ENCODE data around the gene LYPD3. TPM values are rescaled to one million over a fixed set of nuclear protein-coding genes. Genes with fewer than 3 reads are reported as not detected.
A peak's percentile ranks its signal among the peaks of the same experiment; 100 is the strongest.

LYPD3 gene
- total RNA-seq, 1 donor from 2014 or later: 0.33 TPM

GRCh38 chr19:43505941-43506340, 40.5 kb upstream of the LYPD3 start:
- Histone ChIP-seq H3K4me3 (ENCODE audit: low read depth, low read length) (no peak overlapping the region), H3K36me3 (ENCODE audit: control insufficient read depth, insufficient read depth, low read length) (no peaks in the 10 kb centered on the region), H3K27me3 (ENCODE audit: control insufficient read depth, insufficient read depth, low read length) (no peaks in the 10 kb centered on the region)
- TF ChIP-seq, protein P1, sequence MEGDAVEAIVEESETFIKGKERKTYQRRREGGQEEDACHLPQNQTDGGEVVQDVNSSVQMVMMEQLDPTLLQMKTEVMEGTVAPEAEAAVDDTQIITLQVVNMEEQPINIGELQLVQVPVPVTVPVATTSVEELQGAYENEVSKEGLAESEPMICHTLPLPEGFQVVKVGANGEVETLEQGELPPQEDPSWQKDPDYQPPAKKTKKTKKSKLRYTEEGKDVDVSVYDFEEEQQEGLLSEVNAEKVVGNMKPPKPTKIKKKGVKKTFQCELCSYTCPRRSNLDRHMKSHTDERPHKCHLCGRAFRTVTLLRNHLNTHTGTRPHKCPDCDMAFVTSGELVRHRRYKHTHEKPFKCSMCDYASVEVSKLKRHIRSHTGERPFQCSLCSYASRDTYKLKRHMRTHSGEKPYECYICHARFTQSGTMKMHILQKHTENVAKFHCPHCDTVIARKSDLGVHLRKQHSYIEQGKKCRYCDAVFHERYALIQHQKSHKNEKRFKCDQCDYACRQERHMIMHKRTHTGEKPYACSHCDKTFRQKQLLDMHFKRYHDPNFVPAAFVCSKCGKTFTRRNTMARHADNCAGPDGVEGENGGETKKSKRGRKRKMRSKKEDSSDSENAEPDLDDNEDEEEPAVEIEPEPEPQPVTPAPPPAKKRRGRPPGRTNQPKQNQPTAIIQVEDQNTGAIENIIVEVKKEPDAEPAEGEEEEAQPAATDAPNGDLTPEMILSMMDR (IDR thresholded peaks at IDR 0.05; ENCODE audit: insufficient read depth, low read length, poor library complexity, severe bottlenecking): no peak
- DNase-seq (ENCODE audit: low read depth): no peak

DNA sequence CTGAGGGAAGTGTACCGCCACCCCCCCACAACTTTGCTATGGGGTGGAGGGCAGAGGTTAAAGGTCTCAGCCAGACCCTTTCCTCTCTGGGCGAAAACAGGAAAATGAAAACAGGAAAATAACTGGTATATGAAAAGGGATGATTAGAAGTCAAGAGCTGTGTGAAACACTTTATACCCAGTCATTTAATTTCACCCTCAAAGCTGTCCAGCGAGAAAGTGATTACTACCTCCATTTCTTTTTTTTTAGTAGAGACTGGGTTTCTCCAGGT, 39.7 kb upstream of the LYPD3 start:
- Histone ChIP-seq H3K27me3 (ENCODE audit: control insufficient read depth, insufficient read depth, low read length) (no peaks in the 10 kb centered on the region), H3K4me3 (ENCODE audit: low read depth, low read length) (no peak overlapping the region), H3K36me3 (ENCODE audit: control insufficient read depth, insufficient read depth, low read length) (no peaks in the 10 kb centered on the region)
- TF ChIP-seq, protein P1 (IDR thresholded peaks at IDR 0.05; ENCODE audit: insufficient read depth, low read length, poor library complexity, severe bottlenecking): no peak
- DNase-seq (ENCODE audit: low read depth): no peak

DNA sequence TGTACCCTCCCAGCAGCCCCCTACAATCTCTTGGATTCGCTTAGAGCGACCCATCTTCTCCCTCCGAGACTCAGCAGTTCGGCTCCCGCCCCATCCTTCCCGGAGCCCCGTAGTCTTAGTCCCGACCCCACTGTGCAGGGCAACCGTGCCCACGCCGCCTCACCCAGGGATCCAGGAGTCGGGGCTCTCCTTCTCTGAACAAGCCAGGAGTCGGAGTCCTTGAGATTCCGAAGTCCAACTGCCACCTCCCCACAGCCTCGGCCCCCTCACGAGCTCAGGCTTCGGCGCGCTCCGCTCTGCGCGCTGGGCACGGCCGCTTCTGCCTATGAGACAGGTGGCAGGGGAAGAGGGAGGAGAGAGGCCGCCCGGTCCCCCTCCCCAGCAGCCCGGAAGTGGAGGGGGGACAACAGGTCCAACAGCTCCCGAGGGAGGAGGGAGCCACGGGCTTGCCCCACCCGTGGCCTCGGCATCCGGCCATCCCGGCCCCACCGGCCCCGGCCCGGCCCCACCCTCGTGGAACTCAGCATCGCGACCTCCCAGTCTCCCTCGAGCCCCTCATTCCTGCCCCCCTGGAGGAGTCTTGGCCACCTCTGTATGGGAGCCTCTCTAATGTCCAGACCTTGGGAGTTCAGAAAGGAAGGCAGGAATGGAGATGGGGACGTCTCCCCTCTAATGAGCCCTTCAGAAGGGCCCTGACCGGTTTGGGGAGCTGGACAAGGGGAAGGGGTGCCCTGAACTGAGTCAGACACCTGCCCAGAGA, 39.2 kb upstream of the LYPD3 start, which contains the start of gene PHLDB3:
Gene PHLDB3 (minus strand): TSS at position 321 of the 760 bp plus-strand sequence. CDS start 628 bp downstream, outside the sequence.
- TF ChIP-seq, protein P1 (IDR thresholded peaks at IDR 0.05; ENCODE audit: insufficient read depth, low read length, poor library complexity, severe bottlenecking): peak; percentile 3
- no peaks in the 10 kb centered on the region for H3K27me3 ChIP-seq (ENCODE audit: control insufficient read depth, insufficient read depth, low read length)
- peak within 1 kb of the TSS; percentile 92 for H3K4me3 ChIP-seq (ENCODE audit: low read depth, low read length)
- DNase-seq (ENCODE audit: low read depth): no peak
- H3K36me3 ChIP-seq (ENCODE audit: control insufficient read depth, insufficient read depth, low read length): no peaks in the 10 kb centered on the region

DNA sequence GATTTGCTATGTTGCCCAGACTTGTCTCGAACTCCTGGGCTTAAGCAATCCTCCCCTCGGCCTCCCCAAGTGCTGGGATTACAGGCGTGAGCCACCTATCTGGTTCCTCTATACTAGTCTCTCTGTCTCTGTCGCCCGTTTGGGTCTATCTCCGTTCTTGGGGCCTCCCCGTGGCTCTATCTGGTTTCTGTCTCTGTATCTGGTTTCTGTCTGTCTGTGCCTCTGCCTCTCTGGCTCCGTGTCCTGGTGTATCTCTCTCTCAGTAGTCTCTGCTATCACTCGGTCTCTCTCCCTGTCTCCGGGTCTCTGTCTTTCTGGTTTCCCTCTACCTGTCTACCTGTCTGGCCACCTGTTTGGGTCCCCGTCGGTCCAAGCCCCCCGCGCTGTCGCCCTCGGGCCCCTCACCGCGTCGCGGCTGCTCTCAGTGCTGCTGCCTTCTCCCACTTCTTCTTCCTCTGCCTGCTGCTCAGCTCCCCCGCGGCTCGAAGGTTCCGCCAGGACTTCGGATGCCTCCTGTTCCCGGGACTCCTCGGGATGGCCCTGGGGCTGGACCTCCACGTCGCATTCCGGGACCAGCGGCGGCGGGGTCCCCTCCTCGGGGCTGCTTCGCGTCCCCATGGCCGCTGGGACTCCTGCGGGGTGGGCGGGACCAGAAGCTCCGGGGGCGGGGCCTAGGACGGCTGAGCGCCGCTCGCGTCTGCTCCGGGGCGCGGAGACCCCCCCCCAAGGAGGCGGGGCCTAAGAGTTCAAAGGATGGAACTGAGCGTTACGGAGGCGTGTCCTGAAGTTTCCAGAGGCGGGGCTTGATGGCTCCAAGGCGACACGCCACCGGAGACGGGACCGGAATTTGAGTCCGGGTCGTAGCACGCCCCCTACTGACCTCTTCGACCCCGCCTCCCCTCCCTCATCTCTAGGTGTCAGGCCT, 38.4 kb upstream of the LYPD3 start:
- no peak for DNase-seq (ENCODE audit: low read depth)
- H3K4me3 ChIP-seq (ENCODE audit: low read depth, low read length): peak overlapping the region; percentile 92
- no peaks in the 10 kb centered on the region for H3K27me3 ChIP-seq (ENCODE audit: control insufficient read depth, insufficient read depth, low read length)
- TF ChIP-seq, protein P1 (IDR thresholded peaks at IDR 0.05; ENCODE audit: insufficient read depth, low read length, poor library complexity, severe bottlenecking): no peak
- no peaks in the 10 kb centered on the region for H3K36me3 ChIP-seq (ENCODE audit: control insufficient read depth, insufficient read depth, low read length)

- H3K36me3 ChIP-seq (ENCODE audit: control insufficient read depth, insufficient read depth, low read length): no peaks in the 10 kb centered on the region
- TF ChIP-seq, protein P1 (IDR thresholded peaks at IDR 0.05; ENCODE audit: insufficient read depth, low read length, poor library complexity, severe bottlenecking): no peak
- no peak for DNase-seq (ENCODE audit: low read depth)
- no peak overlapping the region for H3K4me3 ChIP-seq (ENCODE audit: low read depth, low read length)
- H3K27me3 ChIP-seq (ENCODE audit: control insufficient read depth, insufficient read depth, low read length): no peaks in the 10 kb centered on the region
Observed at GRCh38 chr19:43502419-43502976, 37.1 kb upstream of the LYPD3 start.

All from kidney epithelial cell (primary cell).